LNCaP clone FGC (cell line): Measurements from ENCODE around the gene RRP15.
A peak's percentile ranks its signal among the peaks of the same experiment; 100 is the strongest.

Experiments
- DNase-seq: peaks from one replicate; pipeline ENCODE4 v3.0.0-alpha.2; 2011; ENCODE audit warnings: low read depth
- H3K4me3 ChIP-seq: 2 replicates; pipeline ENCODE4 v1.5.1; 2011; ENCODE audit warnings: mild to moderate bottlenecking, low read depth, low read length, control low read depth
- TF ChIP-seq, protein P1 (sequence below): IDR thresholded peaks from 2 replicates; pipeline ENCODE4 v1.5.1; 2012; ENCODE audit warnings: mild to moderate bottlenecking; ENCODE audit not compliant: control insufficient read depth, insufficient read depth; ENCODE audit errors: extremely low read depth

Gene RRP15

DNA sequence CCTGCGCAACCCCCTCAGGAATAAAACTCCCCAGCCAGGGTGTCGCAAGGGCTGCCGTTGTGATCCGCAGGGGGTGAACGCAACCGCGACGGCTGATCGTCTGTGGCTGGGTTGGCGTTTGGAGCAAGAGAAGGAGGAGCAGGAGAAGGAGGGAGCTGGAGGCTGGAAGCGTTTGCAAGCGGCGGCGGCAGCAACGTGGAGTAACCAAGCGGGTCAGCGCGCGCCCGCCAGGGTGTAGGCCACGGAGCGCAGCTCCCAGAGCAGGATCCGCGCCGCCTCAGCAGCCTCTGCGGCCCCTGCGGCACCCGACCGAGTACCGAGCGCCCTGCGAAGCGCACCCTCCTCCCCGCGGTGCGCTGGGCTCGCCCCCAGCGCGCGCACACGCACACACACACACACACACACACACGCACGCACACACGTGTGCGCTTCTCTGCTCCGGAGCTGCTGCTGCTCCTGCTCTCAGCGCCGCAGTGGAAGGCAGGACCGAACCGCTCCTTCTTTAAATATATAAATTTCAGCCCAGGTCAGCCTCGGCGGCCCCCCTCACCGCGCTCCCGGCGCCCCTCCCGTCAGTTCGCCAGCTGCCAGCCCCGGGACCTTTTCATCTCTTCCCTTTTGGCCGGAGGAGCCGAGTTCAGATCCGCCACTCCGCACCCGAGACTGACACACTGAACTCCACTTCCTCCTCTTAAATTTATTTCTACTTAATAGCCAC is 60.7 kb downstream of the RRP15 start:
- no peak for DNase-seq
- H3K4me3 ChIP-seq: peak overlapping the region; percentile 32
- TF ChIP-seq, protein P1, sequence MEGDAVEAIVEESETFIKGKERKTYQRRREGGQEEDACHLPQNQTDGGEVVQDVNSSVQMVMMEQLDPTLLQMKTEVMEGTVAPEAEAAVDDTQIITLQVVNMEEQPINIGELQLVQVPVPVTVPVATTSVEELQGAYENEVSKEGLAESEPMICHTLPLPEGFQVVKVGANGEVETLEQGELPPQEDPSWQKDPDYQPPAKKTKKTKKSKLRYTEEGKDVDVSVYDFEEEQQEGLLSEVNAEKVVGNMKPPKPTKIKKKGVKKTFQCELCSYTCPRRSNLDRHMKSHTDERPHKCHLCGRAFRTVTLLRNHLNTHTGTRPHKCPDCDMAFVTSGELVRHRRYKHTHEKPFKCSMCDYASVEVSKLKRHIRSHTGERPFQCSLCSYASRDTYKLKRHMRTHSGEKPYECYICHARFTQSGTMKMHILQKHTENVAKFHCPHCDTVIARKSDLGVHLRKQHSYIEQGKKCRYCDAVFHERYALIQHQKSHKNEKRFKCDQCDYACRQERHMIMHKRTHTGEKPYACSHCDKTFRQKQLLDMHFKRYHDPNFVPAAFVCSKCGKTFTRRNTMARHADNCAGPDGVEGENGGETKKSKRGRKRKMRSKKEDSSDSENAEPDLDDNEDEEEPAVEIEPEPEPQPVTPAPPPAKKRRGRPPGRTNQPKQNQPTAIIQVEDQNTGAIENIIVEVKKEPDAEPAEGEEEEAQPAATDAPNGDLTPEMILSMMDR: no peak

DNA sequence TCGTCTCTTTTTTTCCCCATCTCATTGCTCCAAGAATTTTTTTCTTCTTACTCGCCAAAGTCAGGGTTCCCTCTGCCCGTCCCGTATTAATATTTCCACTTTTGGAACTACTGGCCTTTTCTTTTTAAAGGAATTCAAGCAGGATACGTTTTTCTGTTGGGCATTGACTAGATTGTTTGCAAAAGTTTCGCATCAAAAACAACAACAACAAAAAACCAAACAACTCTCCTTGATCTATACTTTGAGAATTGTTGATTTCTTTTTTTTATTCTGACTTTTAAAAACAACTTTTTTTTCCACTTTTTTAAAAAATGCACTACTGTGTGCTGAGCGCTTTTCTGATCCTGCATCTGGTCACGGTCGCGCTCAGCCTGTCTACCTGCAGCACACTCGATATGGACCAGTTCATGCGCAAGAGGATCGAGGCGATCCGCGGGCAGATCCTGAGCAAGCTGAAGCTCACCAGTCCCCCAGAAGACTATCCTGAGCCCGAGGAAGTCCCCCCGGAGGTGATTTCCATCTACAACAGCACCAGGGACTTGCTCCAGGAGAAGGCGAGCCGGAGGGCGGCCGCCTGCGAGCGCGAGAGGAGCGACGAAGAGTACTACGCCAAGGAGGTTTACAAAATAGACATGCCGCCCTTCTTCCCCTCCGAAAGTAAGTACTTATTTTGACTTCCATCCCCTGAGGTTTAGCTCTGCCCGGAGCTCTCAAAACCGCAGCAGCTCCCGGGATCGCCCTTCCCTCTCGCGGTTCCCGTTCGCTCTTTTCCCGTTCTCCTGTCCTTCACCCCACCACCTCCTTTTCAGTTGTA is 61.5 kb downstream of the RRP15 start:
- TF ChIP-seq, protein P1: no peak
- H3K4me3 ChIP-seq: no peak overlapping the region
- DNase-seq: no peak

DNA sequence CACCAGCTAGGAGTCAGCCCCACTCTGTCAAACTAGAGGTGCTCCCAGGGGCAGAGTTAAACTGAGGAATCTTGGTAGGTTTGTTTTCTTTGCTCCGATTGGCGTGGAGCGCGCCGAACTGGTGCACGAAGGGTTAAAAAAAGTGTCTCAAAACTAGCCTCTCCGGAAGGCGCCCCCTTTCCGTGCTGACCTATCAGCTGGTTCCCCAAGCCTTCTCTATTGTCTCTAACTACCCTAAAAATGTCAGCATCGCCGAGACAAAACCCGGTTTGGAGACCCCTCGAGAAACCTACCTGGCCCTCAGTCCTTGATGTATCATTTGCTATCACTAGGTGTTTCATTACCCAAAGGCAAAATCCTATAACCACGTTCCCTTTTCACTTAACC is 62.2 kb downstream of the RRP15 start:
- TF ChIP-seq, protein P1: no peak
- DNase-seq: no peak
- no peak overlapping the region for H3K4me3 ChIP-seq

- no peak overlapping the region for H3K4me3 ChIP-seq
- DNase-seq: no peak
- TF ChIP-seq, protein P1: no peak
These were observed 62.9 kb downstream of the RRP15 start for GRCh38 chr1:218347723-218348627.

GRCh38 chr1:218348628-218349071 is 63.6 kb downstream of the RRP15 start:
- H3K4me3 ChIP-seq: no peak overlapping the region
- no peak for DNase-seq
- TF ChIP-seq, protein P1: no peak

DNA sequence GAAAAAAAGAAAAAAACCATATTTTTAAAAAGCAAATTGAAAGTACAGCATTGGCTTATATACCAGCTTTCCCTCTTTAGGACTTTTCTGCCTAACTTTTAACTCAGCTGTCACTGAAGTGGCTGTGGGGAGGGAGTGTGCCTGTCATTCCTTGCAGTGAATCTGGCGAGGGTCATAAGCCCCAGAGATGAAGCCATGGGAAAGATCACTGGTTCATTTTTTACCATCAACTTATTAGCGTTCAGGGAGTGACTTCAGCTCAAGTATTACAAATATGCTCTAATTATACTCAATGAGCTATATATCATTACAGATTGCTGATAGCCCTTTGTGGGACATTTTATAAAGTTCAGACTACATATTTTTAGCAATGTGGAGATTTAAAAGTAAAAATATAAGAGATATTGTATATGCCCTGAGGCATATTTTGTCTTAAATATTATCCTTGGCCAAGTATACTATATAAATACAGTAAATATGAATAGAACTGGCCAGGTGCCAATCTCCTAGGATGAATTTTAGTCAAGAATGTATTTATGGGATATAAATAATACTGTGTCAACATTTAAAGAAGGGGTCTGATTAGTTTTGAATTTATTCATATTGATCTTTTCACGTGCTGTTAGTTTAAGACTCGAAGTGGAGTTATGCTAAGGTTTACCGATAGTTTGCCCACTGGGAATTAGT is 64.4 kb downstream of the RRP15 start:
- no peak overlapping the region for H3K4me3 ChIP-seq
- no peak for DNase-seq
- TF ChIP-seq, protein P1: no peak
